GM12878 (cell line): ENCODE results near the gene PELI2. TPM values are rescaled to one million over a fixed set of nuclear protein-coding genes. Genes with fewer than 3 reads are reported as not detected.

Source experiments
- ATAC-seq: fragments of 200-7000 bp; cut with Tn5 transposase; 3 replicates; pipeline ENCODE4 v1.9.1; 2020; ENCODE audit warnings: mild to moderate bottlenecking, moderate library complexity
- BruUV-seq: library from RNA; stranded (reverse); fragments of 400-500 nt; replicated peaks from 2 replicates; lab custom pipeline; 2021; lab: Mats Ljungman, UMichigan
- CTCF ChIA-PET: fragments of 300-600 bp; sonication (Branson Sonifier 250); formaldehyde crosslinking; extraction: SDS; loops from one replicate; lab custom pipeline; 2021; ENCODE audit warnings: inconsistent platforms; lab: Yijun Ruan, JAX
- POLR2A ChIA-PET: fragments of 350-600 bp; formaldehyde crosslinking; extraction: SDS; loops from one replicate; lab custom pipeline; 2021; ENCODE audit warnings: inconsistent platforms; lab: Charles Lee
- RAD21 ChIA-PET: fragments of 300-600 bp; sonication (Branson Sonifier 250); formaldehyde crosslinking; loops from one replicate; lab custom pipeline; 2023; ENCODE audit warnings: antibody characterized with exemption; ENCODE audit not compliant: unreplicated experiment; lab: Charles Lee
- SMC1A ChIA-PET: fragments of 300-600 bp; sonication (Branson Sonifier 250); formaldehyde crosslinking; loops from one replicate; lab custom pipeline; 2023; ENCODE audit not compliant: unreplicated experiment, uncharacterized antibody; lab: Charles Lee
- DNase-seq: peaks from one replicate; pipeline ENCODE4 v3.0.0-alpha.2; 2011; ENCODE audit warnings: low read depth, low spot score
- FAIRE-seq: peaks from 3 replicates; lab custom pipeline; 2011; peaks lifted over from hg19 to GRCh38; lab: Jason Lieb, UNC
- H2AFZ ChIP-seq: 2 replicates; pipeline ENCODE4 v1.6.0; 2011; ENCODE audit warnings: low read depth, low read length, control low read depth; ENCODE audit not compliant: control insufficient read depth
- H3K27ac ChIP-seq: 2 replicates; pipeline ENCODE4 v1.5.1; 2011; ENCODE audit warnings: control low read depth; ENCODE audit not compliant: control insufficient read depth, insufficient read depth
- H3K27me3 ChIP-seq, 2 experiments: replicated peaks in 1 of 2; 2 replicates each; pipeline versions ENCODE4 v1.6.0 to v1.6.1; 2011; ENCODE audit warnings: low read length in 1 of 2; ENCODE audit not compliant: control insufficient read depth in 2 of 2, insufficient read depth in 2 of 2
- H3K36me3 ChIP-seq, 2 experiments: 2 replicates each; pipeline ENCODE4 v1.5.1; 2011; ENCODE audit warnings: low read length in 1 of 2; ENCODE audit not compliant: control insufficient read depth in 2 of 2, insufficient read depth in 2 of 2
- H3K4me1 ChIP-seq: 2 replicates; pipeline ENCODE4 v1.6.1; 2011; ENCODE audit warnings: mild to moderate bottlenecking, low read length, moderate library complexity, mixed read lengths; ENCODE audit not compliant: control insufficient read depth, insufficient read depth
- H3K4me2 ChIP-seq: 2 replicates; pipeline ENCODE4 v1.6.0; 2011; ENCODE audit warnings: control low read depth; ENCODE audit not compliant: control insufficient read depth, insufficient read depth
- H3K4me3 ChIP-seq: fragments of 200-600 bp; sonication (generic); 2 replicates; pipeline ENCODE4 v1.5.1; 2016
- H3K79me2 ChIP-seq: 2 replicates; pipeline ENCODE4 v1.6.0; 2011; ENCODE audit warnings: low read length; ENCODE audit not compliant: control insufficient read depth, insufficient read depth
- H3K9ac ChIP-seq: 2 replicates; pipeline ENCODE4 v1.8.0; 2011; ENCODE audit warnings: low read length, control low read depth, mixed read lengths; ENCODE audit not compliant: control insufficient read depth, insufficient read depth
- H3K9me3 ChIP-seq: replicated peaks from 3 replicates; pipeline ENCODE4 v1.5.1; 2011; ENCODE audit warnings: mild to moderate bottlenecking, low read length; ENCODE audit not compliant: control insufficient read depth, insufficient read depth
- H4K20me1 ChIP-seq: 2 replicates; pipeline ENCODE4 v1.6.0; 2011; ENCODE audit not compliant: control insufficient read depth, insufficient read depth
- HCFC1 ChIP-seq: fragments of 150-350 bp; IDR thresholded peaks from 2 replicates; pipeline ENCODE4 v1.6.1; 2014; ENCODE audit warnings: low read length
- POLR2A ChIP-seq: IDR thresholded peaks from 2 replicates; pipeline ENCODE4 v1.6.1; 2011; ENCODE audit warnings: low read depth, mild to moderate bottlenecking, low read length
- RAD51 ChIP-seq: fragments of 450-650 bp; IDR thresholded peaks from 2 replicates; pipeline ENCODE4 v1.6.1; 2016; ENCODE audit warnings: moderate library complexity, mild to moderate bottlenecking, inconsistent platforms
- SRF ChIP-seq, 2 experiments: IDR thresholded peaks; 2 replicates each; pipeline ENCODE4 v1.6.1; 2011; ENCODE audit warnings: low read depth in 2 of 2, low read length in 2 of 2, mild to moderate bottlenecking in 1 of 2, moderate library complexity in 1 of 2
- SUZ12 ChIP-seq: fragments of 200-600 bp; sonication (generic); IDR thresholded peaks from one replicate; pipeline ENCODE4 v1.6.1; 2018; ENCODE audit warnings: antibody characterized with exemption, mild to moderate bottlenecking; ENCODE audit not compliant: unreplicated experiment
- ZNF24 ChIP-seq: fragments of 450-650 bp; IDR thresholded peaks from 2 replicates; pipeline ENCODE4 v1.6.1; 2017; ENCODE audit warnings: antibody characterized with exemption, mild to moderate bottlenecking
- WGBS: methylation state at CpG from one replicate; pipeline ENCODE4 v1.1.6; 2016; ENCODE audit warnings: low lambda C conversion rate; ENCODE audit not compliant: insufficient replicate concordance, insufficient coverage; ENCODE audit errors: missing lambda C conversion rate; 5-methylcytosine and 5-hydroxymethylcytosine counted together
- in situ Hi-C: fragments of 300-500 bp; cut with MboI; formaldehyde crosslinking; loops from 9 replicates; pipeline ENCODE4 v1.14.3; 2018; ENCODE audit warnings: mixed read lengths
- intact Hi-C: fragments of 100-400 bp; cut with micrococcal nuclease; formaldehyde crosslinking; loops from one replicate; pipeline ENCODE4 v1.14.2; 2022; ENCODE audit not compliant: unreplicated experiment
- polyA plus RNA-seq, 11 experiments: library from polyadenylated mRNA; depleted of rRNA in 4 of 11; unstranded in 6 of 11; stranded (reverse) in 5 of 11; fragments of >200 nt; fragmentation: Nextera tagmentation in 4 of 11; fragmentation: Illumina TruSeq in 1 of 11; extraction: Ambion mirVana in 4 of 11; extraction: Trizol in 1 of 11; gene quantifications; 1 replicate in 1 of 11; 2 replicates in 10 of 11; pipeline versions ENCODE4 v1.2.1 to v1.2.3, GENCODE V29; 2011 to 2016; ENCODE audit warnings: inconsistent platforms in 2 of 11, missing spikeins in 2 of 11, low read depth in 1 of 11
- total RNA-seq, 4 experiments: library from RNA; depleted of rRNA in 3 of 4; stranded (reverse); fragments of >200 nt in 3 of 4; fragmentation: Illumina TruSeq in 1 of 4; extraction: Trizol in 1 of 4; gene quantifications; 2 replicates each; pipeline versions ENCODE4 v1.2.1 to v1.2.3, GENCODE V29; 2013 to 2021
- TF ChIP-seq, protein P1 (sequence below): fragments of 150-350 bp; IDR thresholded peaks from 2 replicates; pipeline ENCODE4 v1.6.1; 2016; ENCODE audit warnings: low read depth, low read length

PELI2 gene
- total and polyA plus RNA-seq, 10 of the 15 experiments (the other 5 are each of a cell fraction or from before 2014, with no cell fraction given), result under 0.01 to 0.10 (median 0.01) TPM; not detected in 3

DNA sequence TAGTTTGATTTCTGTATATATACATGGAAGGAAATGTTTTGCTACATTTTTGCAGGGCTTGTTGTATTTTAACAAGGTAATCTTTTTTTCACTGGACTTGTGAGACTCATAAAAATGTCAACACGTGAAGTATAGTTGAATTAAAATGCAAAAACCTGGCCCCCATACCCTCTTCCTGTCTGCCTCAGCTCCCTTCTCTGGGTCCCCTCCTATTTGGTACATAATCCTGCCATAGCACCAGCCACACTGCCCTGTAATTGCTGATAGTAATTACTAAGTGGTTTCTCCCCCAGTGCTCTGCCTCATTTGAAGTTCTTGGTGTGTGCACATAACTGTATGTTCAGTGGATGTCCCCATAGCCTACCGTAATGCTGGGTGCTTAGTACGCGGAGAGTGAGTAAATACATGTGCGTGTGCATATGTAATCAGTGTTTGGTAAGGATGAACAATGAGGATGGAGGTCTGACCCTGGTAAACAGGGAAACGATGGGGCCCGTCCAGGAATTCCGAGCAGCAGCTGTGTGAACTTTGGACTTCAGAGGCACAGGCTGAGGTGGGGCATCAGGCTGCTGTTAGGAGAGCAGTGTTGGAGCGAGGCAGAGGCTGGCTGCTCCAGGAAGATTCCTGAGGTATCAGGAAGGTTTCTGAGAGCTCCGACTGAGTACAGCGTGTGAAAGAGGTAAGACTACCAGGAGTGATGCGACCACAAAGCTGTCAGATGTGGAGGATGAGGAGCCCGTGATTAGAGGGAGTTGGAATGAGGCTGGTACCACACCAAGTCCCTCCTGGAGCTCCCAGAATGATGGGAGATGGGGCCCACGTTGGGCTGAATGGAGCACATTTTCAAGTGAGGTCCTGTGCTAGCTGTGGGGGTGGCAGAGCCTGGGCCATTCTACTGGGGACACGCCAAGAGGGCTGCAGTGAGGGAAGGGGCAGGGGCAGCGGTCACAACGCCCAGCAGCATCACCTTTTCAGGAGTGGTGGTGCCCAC lies 106.8 kb downstream of the PELI2 start:
- TF ChIP-seq, protein P1, sequence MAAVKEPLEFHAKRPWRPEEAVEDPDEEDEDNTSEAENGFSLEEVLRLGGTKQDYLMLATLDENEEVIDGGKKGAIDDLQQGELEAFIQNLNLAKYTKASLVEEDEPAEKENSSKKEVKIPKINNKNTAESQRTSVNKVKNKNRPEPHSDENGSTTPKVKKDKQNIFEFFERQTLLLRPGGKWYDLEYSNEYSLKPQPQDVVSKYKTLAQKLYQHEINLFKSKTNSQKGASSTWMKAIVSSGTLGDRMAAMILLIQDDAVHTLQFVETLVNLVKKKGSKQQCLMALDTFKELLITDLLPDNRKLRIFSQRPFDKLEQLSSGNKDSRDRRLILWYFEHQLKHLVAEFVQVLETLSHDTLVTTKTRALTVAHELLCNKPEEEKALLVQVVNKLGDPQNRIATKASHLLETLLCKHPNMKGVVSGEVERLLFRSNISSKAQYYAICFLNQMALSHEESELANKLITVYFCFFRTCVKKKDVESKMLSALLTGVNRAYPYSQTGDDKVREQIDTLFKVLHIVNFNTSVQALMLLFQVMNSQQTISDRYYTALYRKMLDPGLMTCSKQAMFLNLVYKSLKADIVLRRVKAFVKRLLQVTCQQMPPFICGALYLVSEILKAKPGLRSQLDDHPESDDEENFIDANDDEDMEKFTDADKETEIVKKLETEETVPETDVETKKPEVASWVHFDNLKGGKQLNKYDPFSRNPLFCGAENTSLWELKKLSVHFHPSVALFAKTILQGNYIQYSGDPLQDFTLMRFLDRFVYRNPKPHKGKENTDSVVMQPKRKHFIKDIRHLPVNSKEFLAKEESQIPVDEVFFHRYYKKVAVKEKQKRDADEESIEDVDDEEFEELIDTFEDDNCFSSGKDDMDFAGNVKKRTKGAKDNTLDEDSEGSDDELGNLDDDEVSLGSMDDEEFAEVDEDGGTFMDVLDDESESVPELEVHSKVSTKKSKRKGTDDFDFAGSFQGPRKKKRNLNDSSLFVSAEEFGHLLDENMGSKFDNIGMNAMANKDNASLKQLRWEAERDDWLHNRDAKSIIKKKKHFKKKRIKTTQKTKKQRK, result no peak
- TF ChIP-seq HCFC1 (no peak), RAD51 (no peak), SUZ12 (no peak), ZNF24 (no peak), SRF (IDR thresholded peaks at IDR 0.05; ENCODE audit: low read depth in 2 of 2, low read length in 2 of 2) (no peak), POLR2A (no peak)
- WGBS, result 17% methylated on average over 17 of the region's 17 CpGs
- no TSS peak for BruUV-seq
- RAD21 ChIA-PET, result no interaction called here
- Histone ChIP-seq H3K4me2 (no peak overlapping the region), H2AFZ (no peak overlapping the region), H3K36me3 (no peaks in the 10 kb centered on the region), H3K79me2 (no peaks in the 10 kb centered on the region), H3K9me3 (no peaks in the 10 kb centered on the region), H3K4me3 (no peak overlapping the region), H3K4me1 (no peaks in the 10 kb centered on the region), H3K27me3 (no peaks in the 10 kb centered on the region), H4K20me1 (no peaks in the 10 kb centered on the region), H3K27ac (no peak overlapping the region), H3K9ac (no peak overlapping the region)
- DNase-seq (no peak), ATAC-seq (no peak), FAIRE-seq (no peak)
- in situ Hi-C loops (no loop called here), intact Hi-C loops (no loop called here)
- SMC1A ChIA-PET, result interaction anchor here (0.9 to 1.0 kb wide), 2 partner anchors 10 to 492 kb away, joined by 3 to 4 read pairs; no protein-coding TSS in a partner anchor
- POLR2A ChIA-PET, result no interaction called here
- CTCF ChIA-PET, result no interaction called here
